Right ventricle myocardium inferior (tissue), 1 donor: ENCODE results near the gene FOXG1. TPM values are rescaled to one million over a fixed set of nuclear protein-coding genes. Genes with fewer than 3 reads are reported as not detected.

Experiments
- ATAC-seq: fragments of 200-7000 bp; cut with Tn5 transposase; one replicate; pipeline ENCODE4 v1.9.1; 2020; ENCODE audit warnings: mild to moderate bottlenecking, moderate library complexity
- DNase-seq: peaks from one replicate; pipeline ENCODE4 v3.0.0; 2021; ENCODE audit errors: missing footprints
- intact Hi-C: fragments of 100-400 bp; cut with DNase I; formaldehyde crosslinking; loops from one replicate; pipeline ENCODE4 v1.11.0; 2022
- total RNA-seq: library from RNA; stranded (reverse); fragmentation: NEBNext Ultra II Directional; extraction: Animal tissue kit (Norgen Biotek cat#: 25700); gene quantifications from one replicate; pipeline ENCODE4 v1.2.1, GENCODE V29; 2021
- donor health status: DM: no; HTN: yes; CAD: no; lungs with severe emphysema.

The FOXG1 gene
- total RNA-seq, 1 donor from 2014 or later = not detected

- no peak for DNase-seq
- intact Hi-C loops = no loop called here
Measured at GRCh38 chr14:28773861-28774691, 7.5 kb downstream of the FOXG1 start.

DNA sequence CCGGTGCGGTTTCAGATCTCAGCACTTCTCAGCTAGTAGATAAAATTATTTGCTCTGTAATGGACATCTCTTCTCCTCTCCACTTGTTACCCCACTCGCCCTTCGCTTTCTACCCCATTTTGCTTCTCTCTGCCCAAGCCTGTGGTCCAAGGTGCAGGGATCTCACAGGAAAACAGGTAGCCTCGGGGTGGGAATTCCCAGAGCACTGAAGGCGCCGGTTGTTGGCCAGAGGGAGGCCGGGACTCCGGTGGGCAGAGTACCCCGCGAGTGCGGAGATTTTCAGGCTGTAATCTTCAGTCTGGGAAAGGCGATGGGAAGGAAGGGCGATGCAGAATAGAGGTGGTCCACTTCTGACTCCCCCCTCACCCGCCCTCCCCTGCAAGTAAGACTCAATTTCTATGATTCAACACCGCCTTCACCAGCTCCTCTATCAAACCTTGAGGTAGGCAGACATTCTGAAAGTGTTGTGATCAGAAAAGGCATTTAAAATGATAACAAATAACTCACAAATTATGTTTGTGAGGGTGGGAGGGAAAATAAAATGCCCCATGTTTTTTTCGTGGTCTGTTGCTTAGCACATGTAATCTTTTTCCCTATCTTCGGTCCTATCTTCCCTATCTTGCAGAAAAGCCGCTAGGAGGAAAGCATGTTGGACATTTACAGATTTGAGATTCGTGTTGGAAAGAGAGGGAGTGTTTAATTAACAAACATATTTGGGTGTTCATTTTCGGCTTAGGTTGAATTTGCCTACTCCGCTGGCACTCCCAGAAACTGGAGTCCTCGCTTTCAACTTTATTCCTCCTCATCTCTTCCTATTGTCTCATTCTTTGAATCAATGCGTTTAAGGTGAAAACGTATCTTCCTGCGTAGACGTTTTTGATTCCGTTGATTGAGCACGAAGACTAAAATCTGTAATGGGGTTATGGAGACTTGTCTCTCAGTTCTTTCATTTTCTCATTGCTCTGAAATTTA, 8.5 kb downstream of the FOXG1 start:
- intact Hi-C loops = no loop called here
- ATAC-seq (no peak), DNase-seq (no peak)

More at GRCh38 chr14:28773861-28774691, 7.5 kb downstream of the FOXG1 start:
- ATAC-seq = no peak

- intact Hi-C loops = no loop called here
- DNase-seq (no peak), ATAC-seq (no peak)
Measured at GRCh38 chr14:28776482-28777266, 10.1 kb downstream of the FOXG1 start.

DNA sequence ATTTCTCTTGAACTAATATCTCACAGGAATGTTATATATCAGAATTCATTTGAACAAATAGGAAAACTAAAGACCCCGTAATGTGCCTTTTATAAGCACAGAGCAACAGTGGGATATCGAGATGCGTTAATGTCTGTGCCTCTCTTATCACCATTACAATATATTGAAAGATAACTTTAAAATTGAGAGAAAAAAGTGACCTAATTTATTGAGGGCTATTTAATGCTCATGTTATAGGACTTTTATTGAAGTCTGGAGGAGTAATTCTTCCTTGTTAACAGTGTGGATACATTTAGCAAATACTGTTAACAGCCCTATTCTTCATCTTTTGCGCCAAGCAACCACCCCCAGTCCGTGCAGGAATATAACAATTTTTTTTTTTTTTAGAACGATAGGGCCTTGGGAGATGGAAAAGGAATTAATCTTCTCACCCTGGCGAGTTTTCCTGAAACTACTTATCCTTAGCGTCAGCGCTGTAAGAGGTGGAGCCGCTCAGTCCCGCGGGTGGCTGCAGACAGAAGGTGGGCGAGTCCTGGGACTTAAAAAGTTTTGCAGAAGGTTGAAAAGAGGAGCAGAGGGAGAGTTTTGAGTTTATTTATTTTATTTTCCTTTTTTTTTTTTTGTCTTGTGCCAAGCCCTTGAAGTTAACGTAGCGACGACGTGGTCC, 11.0 kb downstream of the FOXG1 start:
- no peak for DNase-seq
- intact Hi-C loops = no loop called here

GRCh38 chr14:28778138-28779117, 11.8 kb downstream of the FOXG1 start:
- DNase-seq = no peak
- no peak for ATAC-seq
- intact Hi-C loops = no loop called here

More for the DNA sequence above, 11.0 kb downstream of the FOXG1 start:
- no peak for ATAC-seq

DNA sequence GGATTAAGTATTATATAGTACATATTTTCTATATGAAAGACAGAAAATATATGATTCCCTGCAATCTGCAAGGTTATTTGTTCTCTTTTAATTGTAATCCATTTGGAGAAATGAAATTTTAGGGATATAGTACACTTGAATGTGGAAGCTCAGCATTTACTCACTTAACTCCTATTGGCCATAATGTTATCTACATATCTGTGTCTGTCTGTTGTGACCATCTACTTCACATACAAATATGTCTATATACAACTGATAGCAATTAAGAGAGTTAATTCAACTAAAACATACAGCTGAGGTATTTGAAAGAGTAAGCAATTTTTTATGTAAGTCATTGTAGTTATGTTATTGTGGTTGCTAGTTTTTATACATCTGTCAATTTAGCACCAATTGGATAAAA, 12.9 kb downstream of the FOXG1 start:
- ATAC-seq (no peak), DNase-seq (no peak)
- intact Hi-C loops = no loop called here

DNA sequence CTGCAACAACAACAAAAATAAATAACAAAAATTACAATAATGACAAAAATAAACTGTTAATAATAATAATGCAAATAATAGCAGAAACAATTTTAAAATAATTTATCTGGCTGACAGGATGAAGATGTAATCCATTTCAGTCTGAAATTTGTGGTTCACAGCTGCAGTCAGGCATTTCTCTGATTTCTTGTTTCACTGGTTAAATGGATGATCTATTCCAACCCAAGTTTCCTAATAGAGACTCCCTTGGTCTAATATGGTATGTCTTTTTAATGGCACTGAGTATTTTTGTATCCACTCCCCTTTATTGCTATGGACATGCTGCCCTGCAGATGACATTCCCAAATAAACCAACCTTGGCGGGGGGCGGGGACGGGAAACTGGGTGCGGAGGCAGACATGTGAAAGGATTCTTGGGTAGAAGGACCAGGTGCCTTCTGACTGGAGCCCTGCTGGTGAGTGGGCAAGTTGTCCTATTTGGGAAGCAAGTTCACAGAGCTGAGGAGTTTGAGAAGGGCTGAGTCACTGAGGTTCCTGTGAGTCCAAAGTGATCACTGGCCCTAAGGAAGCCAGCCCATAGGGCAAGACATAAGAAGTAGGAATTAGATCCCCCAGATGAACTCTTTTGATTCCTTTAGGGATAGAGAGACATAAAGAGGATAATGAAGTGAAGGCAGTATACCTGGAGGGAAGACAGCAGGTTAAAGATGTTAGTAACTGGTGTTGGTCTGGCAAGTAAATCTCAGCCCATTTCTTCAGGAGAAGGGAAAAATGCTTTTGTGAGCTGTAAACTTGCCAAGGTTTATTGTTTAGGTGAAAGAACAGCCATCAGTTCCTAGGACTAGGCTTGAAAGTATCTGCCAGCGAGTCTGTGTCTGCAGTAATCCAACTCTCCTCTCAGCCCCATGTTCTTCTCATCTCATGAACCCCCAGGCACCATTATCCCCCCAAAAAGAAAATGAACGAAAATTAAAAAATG, 14.5 kb downstream of the FOXG1 start:
- DNase-seq (no peak), ATAC-seq (no peak)
- intact Hi-C loops = no loop called here

DNA sequence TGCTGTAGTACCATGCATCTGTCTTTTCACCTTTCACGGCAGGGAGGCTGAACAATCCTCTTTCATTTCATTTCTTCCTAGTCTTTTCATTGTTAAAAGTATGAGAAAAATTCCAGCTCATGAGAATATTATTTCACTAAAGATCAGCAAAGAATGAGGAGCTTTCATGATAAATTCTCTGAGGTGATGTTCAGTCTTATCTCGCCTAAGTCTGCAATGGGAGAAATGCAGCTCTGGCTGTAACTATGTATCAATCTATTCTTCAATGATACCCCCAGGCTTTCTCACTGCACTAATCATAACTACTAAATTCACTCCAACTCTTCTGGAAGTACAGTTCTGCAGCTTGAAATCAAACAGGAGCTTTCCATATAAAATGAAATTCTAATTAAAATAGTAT, 15.7 kb downstream of the FOXG1 start:
- DNase-seq = no peak
- intact Hi-C loops = no loop called here

GRCh38 chr14:28783664-28784063, 17.1 kb downstream of the FOXG1 start:
- DNase-seq (no peak), ATAC-seq (no peak)
- intact Hi-C loops = no loop called here

More for the DNA sequence above, 15.7 kb downstream of the FOXG1 start:
- ATAC-seq = no peak

GRCh38 chr14:28784096-28785048, 17.8 kb downstream of the FOXG1 start:
- DNase-seq (no peak), ATAC-seq (no peak)
- intact Hi-C loops = no loop called here

DNA sequence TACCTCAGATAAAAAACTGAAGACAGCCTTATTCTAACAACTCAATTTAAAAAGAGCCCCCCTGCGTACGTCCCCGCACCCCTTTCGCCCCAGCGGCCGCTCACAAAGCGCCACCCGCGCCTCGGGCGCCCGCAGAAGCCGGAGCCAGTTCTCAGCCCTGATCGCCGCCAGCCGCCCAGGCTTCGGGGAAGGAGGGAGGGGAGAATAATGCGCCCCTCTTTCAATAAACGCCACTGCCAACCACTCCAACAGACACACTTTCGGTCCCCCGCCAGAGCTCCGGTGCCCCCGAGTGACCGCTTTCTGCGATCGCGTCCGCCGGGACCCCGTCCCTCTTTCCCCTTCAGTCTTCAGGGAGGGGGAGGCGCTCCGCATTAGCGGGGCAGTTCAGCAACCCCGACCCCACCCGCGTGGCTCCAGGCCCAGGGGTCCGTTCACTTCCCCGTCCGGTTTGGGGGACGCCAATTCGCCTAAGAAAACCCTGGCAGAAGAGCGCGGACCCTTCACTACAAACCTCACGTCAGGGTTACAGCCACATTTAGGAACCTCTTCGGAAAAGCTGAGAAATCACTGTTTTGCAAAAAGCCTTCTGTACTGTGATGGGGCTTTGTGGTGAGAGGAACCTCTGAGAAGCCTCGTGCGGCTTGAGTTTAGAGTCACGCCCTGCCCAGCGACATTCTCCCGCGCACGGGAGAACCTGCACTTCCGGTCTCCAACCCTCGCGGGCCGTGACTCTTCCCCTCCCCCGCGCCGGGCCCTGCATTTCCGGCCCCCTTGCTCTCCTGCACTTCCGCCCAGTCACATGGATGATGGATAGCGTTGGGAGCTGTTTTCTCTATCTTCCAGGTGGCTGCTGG, 18.7 kb downstream of the FOXG1 start:
- ATAC-seq (no peak), DNase-seq (no peak)
- intact Hi-C loops = no loop called here

- intact Hi-C loops = no loop called here
- ATAC-seq = no peak
- no peak for DNase-seq
Measured at GRCh38 chr14:28807518-28807917, 40.9 kb downstream of the FOXG1 start.

- intact Hi-C loops = no loop called here
- DNase-seq = no peak
- ATAC-seq = no peak
Measured at GRCh38 chr14:28813810-28814209, 47.2 kb downstream of the FOXG1 start.
